Activated CD8-positive, alpha-beta T cell treated with anti-CD3 and anti-CD28 coated beads for 36 hours (primary cell): ENCODE results near the gene GAGE12E. TPM values are rescaled to one million over a fixed set of nuclear protein-coding genes. Genes with fewer than 3 reads are reported as not detected.
"Not testable (repeated sequence)": the region's sequence is repeated elsewhere in the genome, so short reads cannot be mapped to it uniquely, and the experiment has no call there.

Experiments used
- ATAC-seq: fragments of 200-7000 bp; cut with Tn5 transposase; one replicate; pipeline ENCODE4 v1.10.0; 2021; ENCODE audit warnings: mild to moderate bottlenecking, moderate library complexity
- CTCF ChIA-PET: fragments of 350-600 bp; sonication (Branson Sonifier 250); formaldehyde crosslinking; loops from one replicate; lab custom pipeline; 2021; ENCODE audit warnings: antibody characterized with exemption; lab: Charles Lee
- POLR2A ChIA-PET: fragments of 350-600 bp; sonication (Branson Sonifier 250); formaldehyde crosslinking; loops from one replicate; lab custom pipeline; 2021; ENCODE audit warnings: antibody characterized with exemption; lab: Charles Lee
- DNase-seq: peaks from one replicate; pipeline ENCODE4 v3.0.0-alpha.2; 2020
- H3K27ac Mint-ChIP-seq: one replicate; pipeline ENCODE4 v1.8.0; 2021; ENCODE audit warnings: mild to moderate bottlenecking, mixed read lengths
- H3K27me3 Mint-ChIP-seq: one replicate; pipeline ENCODE4 v1.8.0; 2021; ENCODE audit warnings: mixed read lengths
- H3K36me3 Mint-ChIP-seq: one replicate; pipeline ENCODE4 v1.8.0; 2021; ENCODE audit warnings: low read depth, mixed read lengths
- H3K4me1 Mint-ChIP-seq: one replicate; pipeline ENCODE4 v1.8.0; 2021; ENCODE audit warnings: low read depth, mixed read lengths
- H3K4me3 Mint-ChIP-seq: one replicate; pipeline ENCODE4 v1.8.0; 2021; ENCODE audit warnings: mild to moderate bottlenecking, moderate library complexity, mixed read lengths
- H3K9me3 Mint-ChIP-seq: one replicate; pipeline ENCODE4 v1.8.0; 2021; ENCODE audit warnings: mixed read lengths
- intact Hi-C: fragments of 100-400 bp; cut with micrococcal nuclease; formaldehyde crosslinking; loops from one replicate; pipeline ENCODE4 v1.10.0; 2022
- total RNA-seq, 2 experiments: library from RNA; stranded (reverse); gene quantifications; one replicate each; pipeline ENCODE4 v1.2.3, GENCODE V29; 2021

Gene GAGE12E, protein sequence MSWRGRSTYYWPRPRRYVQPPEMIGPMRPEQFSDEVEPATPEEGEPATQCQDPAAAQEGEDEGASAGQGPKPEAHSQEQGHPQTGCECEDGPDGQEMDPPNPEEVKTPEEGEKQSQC
- total RNA-seq, result not detected

GRCh38 chrX:49550989-49551388, at the start of gene GAGE12E:
Gene GAGE12E (plus strand): TSS chrX:49551289. CDS start chrX:49552444, 1,155 bp downstream.
- H3K27ac Mint-ChIP-seq, ATAC-seq, CTCF ChIA-PET, H3K36me3 Mint-ChIP-seq, intact Hi-C loops, H3K4me1 Mint-ChIP-seq, H3K27me3 Mint-ChIP-seq, POLR2A ChIA-PET, H3K4me3 Mint-ChIP-seq, DNase-seq, H3K9me3 Mint-ChIP-seq: not testable (repeated sequence)

DNA sequence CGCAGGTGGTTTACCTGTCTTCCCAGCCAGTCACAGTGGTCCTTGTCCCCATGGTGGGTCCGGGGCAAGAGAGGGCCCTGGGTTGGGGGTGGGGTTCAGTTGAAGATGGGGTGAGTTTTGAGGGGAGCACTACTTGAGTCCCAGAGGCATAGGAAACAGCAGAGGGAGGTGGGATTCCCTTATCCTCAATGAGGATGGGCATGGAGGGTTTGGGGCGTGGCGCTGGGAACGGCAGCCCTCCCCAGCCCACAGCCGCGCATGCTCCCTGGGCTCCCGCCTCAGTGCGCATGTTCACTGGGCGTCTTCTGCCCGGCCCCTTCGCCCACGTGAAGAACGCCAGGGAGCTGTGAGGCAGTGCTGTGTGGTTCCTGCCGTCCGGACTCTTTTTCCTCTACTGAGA, 19.2 kb upstream of the GAGE12E start, which contains the start of gene GAGE12C:
TSS of gene GAGE12C (plus strand) at position 301 of the 400 bp plus-strand sequence. CDS start 1,155 bp downstream, outside the sequence.
- H3K36me3 Mint-ChIP-seq, result not testable (repeated sequence)

GRCh38 chrX:49541433-49541832, 9.7 kb upstream of the GAGE12E start, which contains the start of gene GAGE12D:
Gene GAGE12D (plus strand): TSS chrX:49541733. CDS start chrX:49542888, 1,155 bp downstream.
- H3K4me1 Mint-ChIP-seq, intact Hi-C loops, POLR2A ChIA-PET, DNase-seq, H3K36me3 Mint-ChIP-seq, CTCF ChIA-PET, H3K9me3 Mint-ChIP-seq, ATAC-seq, H3K4me3 Mint-ChIP-seq, H3K27ac Mint-ChIP-seq, H3K27me3 Mint-ChIP-seq: not testable (repeated sequence)

More for the DNA sequence above, 19.2 kb upstream of the GAGE12E start, which contains the start of gene GAGE12C:
- H3K4me1 Mint-ChIP-seq, H3K9me3 Mint-ChIP-seq, intact Hi-C loops, POLR2A ChIA-PET, DNase-seq, CTCF ChIA-PET, H3K27ac Mint-ChIP-seq, ATAC-seq, H3K4me3 Mint-ChIP-seq, H3K27me3 Mint-ChIP-seq: not testable (repeated sequence)

- CTCF ChIA-PET, H3K27ac Mint-ChIP-seq, H3K36me3 Mint-ChIP-seq, POLR2A ChIA-PET, H3K27me3 Mint-ChIP-seq, intact Hi-C loops, H3K4me3 Mint-ChIP-seq, ATAC-seq, H3K4me1 Mint-ChIP-seq, H3K9me3 Mint-ChIP-seq, DNase-seq: not testable (repeated sequence)
These were observed 9.5 kb downstream of the GAGE12E start, which contains the start of gene GAGE12F for GRCh38 chrX:49560542-49560941. Gene GAGE12F (plus strand): TSS chrX:49560842. CDS start chrX:49561997, 1,155 bp downstream.

DNA sequence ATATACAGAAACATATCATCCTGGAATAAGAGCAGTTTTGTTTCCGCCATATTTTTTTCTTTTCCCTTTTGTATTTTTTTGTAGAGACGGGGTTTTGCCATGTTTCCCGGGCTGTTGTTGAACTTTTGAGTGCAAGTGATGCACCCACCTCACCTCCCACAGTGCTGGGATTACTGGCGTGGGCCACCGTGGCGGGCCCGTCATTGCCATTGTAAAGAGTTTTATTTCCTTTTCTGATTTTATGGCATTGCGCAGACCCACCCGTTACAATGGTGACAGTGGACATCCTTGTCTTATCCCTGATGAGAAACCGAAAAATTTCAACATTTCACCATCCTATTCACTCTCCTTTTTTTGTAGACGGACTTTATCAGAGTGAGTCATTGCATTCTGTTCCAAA, 17.6 kb downstream of the GAGE12E start:
- intact Hi-C loops, CTCF ChIA-PET, POLR2A ChIA-PET, H3K27me3 Mint-ChIP-seq, DNase-seq, ATAC-seq, H3K4me3 Mint-ChIP-seq, H3K27ac Mint-ChIP-seq, H3K4me1 Mint-ChIP-seq, H3K36me3 Mint-ChIP-seq, H3K9me3 Mint-ChIP-seq: not testable (repeated sequence)

DNA sequence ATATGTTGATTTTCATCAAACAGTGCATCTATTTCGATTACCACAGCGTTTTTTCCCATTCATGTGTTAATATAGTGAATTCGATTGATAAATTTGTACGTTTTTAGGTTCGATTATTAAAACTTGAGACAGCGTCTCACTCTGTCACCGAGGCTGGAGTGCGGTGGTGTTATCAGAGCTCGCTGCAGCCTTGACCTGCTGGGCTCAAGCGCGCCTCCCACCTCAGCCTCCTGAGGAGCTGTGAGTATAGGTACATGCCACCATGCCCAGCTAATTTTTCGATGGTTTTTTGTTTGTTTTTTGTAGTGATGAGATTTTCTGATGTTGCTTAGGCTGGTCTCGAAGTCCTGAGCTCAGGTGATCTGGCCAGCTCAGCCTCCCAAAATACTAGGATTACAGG, 18.1 kb downstream of the GAGE12E start:
- H3K9me3 Mint-ChIP-seq, DNase-seq, CTCF ChIA-PET: not testable (repeated sequence)

DNA sequence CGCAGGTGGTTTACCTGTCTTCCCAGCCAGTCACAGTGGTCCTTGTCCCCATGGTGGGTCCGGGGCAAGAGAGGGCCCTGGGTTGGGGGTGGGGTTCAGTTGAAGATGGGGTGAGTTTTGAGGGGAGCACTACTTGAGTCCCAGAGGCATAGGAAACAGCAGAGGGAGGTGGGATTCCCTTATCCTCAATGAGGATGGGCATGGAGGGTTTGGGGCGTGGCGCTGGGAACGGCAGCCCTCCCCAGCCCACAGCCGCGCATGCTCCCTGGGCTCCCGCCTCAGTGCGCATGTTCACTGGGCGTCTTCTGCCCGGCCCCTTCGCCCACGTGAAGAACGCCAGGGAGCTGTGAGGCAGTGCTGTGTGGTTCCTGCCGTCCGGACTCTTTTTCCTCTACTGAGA, 19.0 kb downstream of the GAGE12E start, which contains the start of gene GAGE12G:
TSS of gene GAGE12G (plus strand) at position 301 of the 400 bp plus-strand sequence. CDS start 1,155 bp downstream, outside the sequence.
- H3K4me1 Mint-ChIP-seq, H3K27ac Mint-ChIP-seq, DNase-seq, H3K27me3 Mint-ChIP-seq, ATAC-seq, H3K36me3 Mint-ChIP-seq, POLR2A ChIA-PET, intact Hi-C loops, H3K4me3 Mint-ChIP-seq, CTCF ChIA-PET, H3K9me3 Mint-ChIP-seq: not testable (repeated sequence)

More for the DNA sequence above, 18.1 kb downstream of the GAGE12E start:
- H3K27ac Mint-ChIP-seq, H3K27me3 Mint-ChIP-seq, POLR2A ChIA-PET, intact Hi-C loops, H3K4me3 Mint-ChIP-seq, H3K36me3 Mint-ChIP-seq, ATAC-seq, H3K4me1 Mint-ChIP-seq: not testable (repeated sequence)

GRCh38 chrX:49579649-49580048, 28.6 kb downstream of the GAGE12E start, which contains the start of gene GAGE12H:
Gene GAGE12H (plus strand): TSS chrX:49579949. CDS start chrX:49581104, 1,155 bp downstream.
- intact Hi-C loops, H3K27me3 Mint-ChIP-seq, POLR2A ChIA-PET, ATAC-seq, H3K9me3 Mint-ChIP-seq, H3K36me3 Mint-ChIP-seq, H3K4me3 Mint-ChIP-seq, DNase-seq, H3K4me1 Mint-ChIP-seq, CTCF ChIA-PET, H3K27ac Mint-ChIP-seq: not testable (repeated sequence)

- H3K36me3 Mint-ChIP-seq, H3K4me3 Mint-ChIP-seq, DNase-seq, POLR2A ChIA-PET, ATAC-seq, CTCF ChIA-PET, H3K27me3 Mint-ChIP-seq, H3K4me1 Mint-ChIP-seq, H3K27ac Mint-ChIP-seq, H3K9me3 Mint-ChIP-seq, intact Hi-C loops: not testable (repeated sequence)
These were observed 38.1 kb downstream of the GAGE12E start, which contains the start of gene GAGE2A for GRCh38 chrX:49589196-49589595. Gene GAGE2A (plus strand): TSS chrX:49589496. CDS start chrX:49590651, 1,155 bp downstream.

- H3K4me3 Mint-ChIP-seq, H3K27ac Mint-ChIP-seq, H3K36me3 Mint-ChIP-seq, CTCF ChIA-PET, H3K9me3 Mint-ChIP-seq, H3K4me1 Mint-ChIP-seq, POLR2A ChIA-PET, intact Hi-C loops, H3K27me3 Mint-ChIP-seq, DNase-seq, ATAC-seq: not testable (repeated sequence)
These were observed 38.8 kb downstream of the GAGE12E start for GRCh38 chrX:49589769-49590478.

GRCh38 chrX:49590488-49590887, 39.4 kb downstream of the GAGE12E start:
- H3K27me3 Mint-ChIP-seq, DNase-seq, intact Hi-C loops, H3K4me1 Mint-ChIP-seq, POLR2A ChIA-PET, CTCF ChIA-PET, H3K27ac Mint-ChIP-seq, H3K36me3 Mint-ChIP-seq, H3K4me3 Mint-ChIP-seq, ATAC-seq, H3K9me3 Mint-ChIP-seq: not testable (repeated sequence)
